PC-9 (cell line): ENCODE data around the gene C2orf49.

Source experiments
- CTCF ChIP-seq: fragments of 200-600 bp; sonication (generic); conservative IDR thresholded peaks from 2 replicates; pipeline ENCODE4 v1.6.1; 2017; ENCODE audit warnings: mixed run types, antibody characterized with exemption, mild to moderate bottlenecking, moderate library complexity
- EZH2 ChIP-seq: fragments of 200-600 bp; sonication (generic); IDR thresholded peaks from 2 replicates; pipeline ENCODE4 v1.8.0; 2017; ENCODE audit warnings: antibody characterized with exemption, low read depth

- no peak for TF ChIP-seq CTCF
- TF ChIP-seq EZH2: no peak
Observed at GRCh38 chr2:105307146-105307545, 30.2 kb upstream of the C2orf49 start.
